Measurements from ENCODE around the gene MRPL4.

GRCh38 chr19:10228393-10228792, 23.6 kb upstream of the MRPL4 start:
- no peak for TF ChIP-seq CTCF (conservative IDR thresholded peaks at IDR 0.05; ENCODE audit: low read length)
- TF ChIP-seq EZH2phosphoT487 (IDR thresholded peaks at IDR 0.05; ENCODE audit: borderline replicate concordance) = no peak
